HUES64 (cell line): ENCODE data around the gene LTC4S.
A peak's percentile ranks its signal among the peaks of the same experiment; 100 is the strongest.

ENCODE experiments used
- H3K27ac ChIP-seq: 2 replicates; pipeline ENCODE4 v1.7.0; 2013; ENCODE audit warnings: low read depth, low read length, inconsistent platforms
- H3K27me3 ChIP-seq: 2 replicates; pipeline ENCODE4 v1.6.1; 2013; ENCODE audit warnings: mild to moderate bottlenecking, low read length; ENCODE audit not compliant: insufficient read depth
- H3K36me3 ChIP-seq: 2 replicates; pipeline ENCODE4 v1.6.1; 2013; ENCODE audit warnings: mild to moderate bottlenecking, low read length; ENCODE audit not compliant: insufficient read depth
- H3K4me1 ChIP-seq: 2 replicates; pipeline ENCODE4 v1.6.1; 2013; ENCODE audit warnings: mild to moderate bottlenecking, low read length, moderate library complexity; ENCODE audit not compliant: insufficient read depth
- H3K4me3 ChIP-seq: 2 replicates; pipeline ENCODE4 v1.5.1; 2013; ENCODE audit warnings: mild to moderate bottlenecking, low read length, moderate library complexity
- H3K9ac ChIP-seq: 2 replicates; pipeline ENCODE4 v1.6.1; 2013; ENCODE audit warnings: mild to moderate bottlenecking, low read depth, low read length
- H3K9me3 ChIP-seq: 2 replicates; pipeline ENCODE4 v1.6.1; 2013; ENCODE audit warnings: low read depth, low read length; ENCODE audit not compliant: insufficient read depth
- WGBS: fragments of 150-250, 120-280 bp; methylation state at CpG from one replicate; pipeline ENCODE4 v1.1.7; 2013; ENCODE audit warnings: missing lambda C conversion rate; 5-methylcytosine and 5-hydroxymethylcytosine counted together

LTC4S gene

DNA sequence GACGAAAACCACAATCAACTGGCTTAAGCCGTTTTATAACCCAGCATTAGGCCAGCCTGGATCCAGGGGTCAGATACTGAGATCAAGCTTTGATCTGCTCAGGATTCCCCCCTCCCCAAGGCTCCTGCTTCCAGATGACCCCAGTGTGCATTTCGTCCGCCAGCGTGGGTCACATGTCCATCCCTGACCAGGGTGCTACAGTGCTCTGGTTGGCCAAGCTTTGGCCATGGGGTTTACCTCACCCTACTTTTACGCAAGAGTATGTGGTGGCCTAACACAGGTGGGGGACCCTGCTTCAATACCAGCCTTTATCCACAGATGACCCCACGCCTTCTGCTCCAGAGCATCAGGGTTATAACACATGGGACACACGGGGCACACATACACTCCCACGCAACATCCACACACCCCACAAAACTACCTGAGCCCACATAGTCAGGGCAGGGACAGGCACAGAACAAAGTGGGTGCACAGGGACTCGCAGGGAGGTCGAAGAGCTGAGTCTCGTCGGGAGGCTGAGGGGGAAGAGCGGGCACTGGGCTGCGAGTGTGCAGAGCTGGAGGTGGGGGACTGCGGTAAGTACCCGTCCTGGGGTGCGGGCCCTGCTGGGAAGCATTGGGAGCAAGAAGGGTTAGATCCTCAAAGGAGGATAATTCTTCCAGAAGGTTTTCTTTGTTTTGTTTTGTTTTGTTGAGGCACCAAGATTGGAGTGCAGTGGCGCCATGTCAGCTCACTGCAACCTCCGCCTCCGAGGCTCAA, 21.9 kb downstream of the LTC4S start:
- peaks cover 16% of the 10 kb centered on the region; the same call in 1 of the 2 replicates for H3K36me3 ChIP-seq
- 94% methylated on average over 21 of the region's 21 CpGs for WGBS
- H3K27me3 ChIP-seq = 0 out of 2 replicates have a peak, but pooled peaks cover 12% of the 10 kb centered on the region
- H3K9ac ChIP-seq = no peak overlapping the region
- H3K9me3 ChIP-seq = no peaks in the 10 kb centered on the region
- no peak overlapping the region for H3K27ac ChIP-seq
- H3K4me1 ChIP-seq = peaks cover 17% of the 10 kb centered on the region
- no peak overlapping the region for H3K4me3 ChIP-seq

DNA sequence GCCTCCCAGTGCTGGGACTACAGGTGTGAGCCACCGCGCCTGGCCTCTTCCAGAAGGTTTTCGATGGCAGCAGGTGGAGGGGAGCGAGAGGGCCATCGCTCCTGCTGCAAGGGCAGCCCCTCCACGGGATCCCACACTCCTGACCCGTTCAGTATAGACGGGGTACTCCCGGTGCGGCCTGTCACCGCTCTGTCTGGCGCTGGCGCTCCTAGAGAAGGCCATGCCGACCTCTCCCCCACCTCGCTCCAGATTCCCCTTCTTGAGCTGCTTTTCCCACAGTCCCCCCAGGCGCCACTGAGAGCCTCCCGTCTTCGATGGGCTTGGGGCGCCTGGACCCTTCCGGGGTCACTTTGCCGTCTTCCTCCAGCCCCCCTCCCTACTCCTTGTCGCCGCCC, 22.6 kb downstream of the LTC4S start:
- Histone ChIP-seq H3K9me3 (no peaks in the 10 kb centered on the region), H3K9ac (peak overlapping the region; percentile 57; the same call in 1 of the 2 replicates), H3K27me3 (0 out of 2 replicates have a peak, but pooled peaks cover 12% of the 10 kb centered on the region), H3K36me3 (peaks cover 15% of the 10 kb centered on the region; the same call in 1 of the 2 replicates), H3K27ac (no peak overlapping the region), H3K4me1 (peaks cover 17% of the 10 kb centered on the region), H3K4me3 (peak overlapping the region; percentile 51)
- WGBS = 63% methylated on average over 23 of the region's 23 CpGs

DNA sequence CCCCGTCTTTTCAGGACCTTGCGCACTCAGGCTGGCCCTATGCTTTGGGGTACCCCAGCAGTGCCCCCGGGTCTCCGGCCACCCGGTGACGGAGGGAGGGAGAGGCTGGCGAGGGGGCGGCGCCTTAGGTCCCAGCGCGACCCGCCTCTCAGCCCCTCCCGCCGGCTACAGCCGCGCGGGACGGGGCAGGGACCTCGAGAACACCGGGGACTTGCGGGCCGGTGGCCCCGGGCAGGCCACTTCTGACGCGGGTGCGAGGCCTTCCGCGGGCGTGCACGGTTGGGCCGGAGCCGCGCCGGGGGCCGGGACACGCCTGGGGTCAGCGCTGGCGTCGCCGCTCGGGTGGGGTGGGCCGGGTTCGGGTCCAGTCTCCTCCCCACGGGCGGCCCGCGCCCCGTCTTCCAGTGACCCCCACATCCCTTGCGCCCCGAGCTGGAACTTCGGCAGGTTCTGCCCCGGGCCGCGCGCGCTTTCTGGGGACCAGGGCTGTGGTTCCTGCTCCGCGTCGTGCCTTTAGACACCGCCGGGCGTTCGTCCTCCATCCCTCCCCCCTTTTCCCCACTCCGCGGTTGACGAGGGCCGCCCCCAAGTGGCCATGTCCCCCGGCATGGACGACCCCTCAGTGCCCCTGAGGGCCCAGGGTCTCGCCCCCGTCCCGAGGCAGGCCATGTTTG, 23.1 kb downstream of the LTC4S start:
- peak overlapping the region; percentile 57 for H3K9ac ChIP-seq
- no peak overlapping the region for H3K27ac ChIP-seq
- H3K9me3 ChIP-seq = no peaks in the 10 kb centered on the region
- peak overlapping the region; percentile 51 for H3K4me3 ChIP-seq
- 3% methylated on average over 72 of the region's 72 CpGs for WGBS
- H3K27me3 ChIP-seq = 0 out of 2 replicates have a peak, but pooled peaks cover 12% of the 10 kb centered on the region
- peaks cover 12% of the 10 kb centered on the region; the same call in 1 of the 2 replicates for H3K36me3 ChIP-seq
- peaks cover 20% of the 10 kb centered on the region for H3K4me1 ChIP-seq

DNA sequence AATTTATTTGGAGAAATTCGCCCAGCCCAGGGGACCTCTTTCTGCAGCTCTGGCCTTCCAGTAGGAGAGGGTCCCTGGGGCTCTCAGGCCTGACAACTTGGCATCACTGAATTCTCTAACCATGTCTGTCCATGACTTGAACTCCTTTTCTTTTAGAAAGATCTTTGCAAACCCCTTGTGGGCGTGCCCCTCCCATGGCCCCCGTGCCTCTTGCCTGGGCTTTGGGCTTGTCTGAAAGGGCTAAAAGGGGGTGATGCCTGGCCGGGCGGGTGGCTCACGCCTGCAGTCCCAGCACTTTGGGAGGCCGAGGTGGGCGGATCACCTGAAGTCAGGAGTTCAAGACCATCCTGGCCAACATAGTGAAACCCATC, 23.7 kb downstream of the LTC4S start:
- Histone ChIP-seq H3K4me3 (peak overlapping the region; percentile 51), H3K9ac (peak overlapping the region; percentile 57), H3K27me3 (0 out of 2 replicates have a peak, but pooled peaks cover 12% of the 10 kb centered on the region), H3K36me3 (peaks cover 6% of the 10 kb centered on the region; the same call in 1 of the 2 replicates), H3K4me1 (peaks cover 25% of the 10 kb centered on the region), H3K9me3 (no peaks in the 10 kb centered on the region), H3K27ac (no peak overlapping the region)
- WGBS = 70% methylated on average over 8 of the region's 8 CpGs

DNA sequence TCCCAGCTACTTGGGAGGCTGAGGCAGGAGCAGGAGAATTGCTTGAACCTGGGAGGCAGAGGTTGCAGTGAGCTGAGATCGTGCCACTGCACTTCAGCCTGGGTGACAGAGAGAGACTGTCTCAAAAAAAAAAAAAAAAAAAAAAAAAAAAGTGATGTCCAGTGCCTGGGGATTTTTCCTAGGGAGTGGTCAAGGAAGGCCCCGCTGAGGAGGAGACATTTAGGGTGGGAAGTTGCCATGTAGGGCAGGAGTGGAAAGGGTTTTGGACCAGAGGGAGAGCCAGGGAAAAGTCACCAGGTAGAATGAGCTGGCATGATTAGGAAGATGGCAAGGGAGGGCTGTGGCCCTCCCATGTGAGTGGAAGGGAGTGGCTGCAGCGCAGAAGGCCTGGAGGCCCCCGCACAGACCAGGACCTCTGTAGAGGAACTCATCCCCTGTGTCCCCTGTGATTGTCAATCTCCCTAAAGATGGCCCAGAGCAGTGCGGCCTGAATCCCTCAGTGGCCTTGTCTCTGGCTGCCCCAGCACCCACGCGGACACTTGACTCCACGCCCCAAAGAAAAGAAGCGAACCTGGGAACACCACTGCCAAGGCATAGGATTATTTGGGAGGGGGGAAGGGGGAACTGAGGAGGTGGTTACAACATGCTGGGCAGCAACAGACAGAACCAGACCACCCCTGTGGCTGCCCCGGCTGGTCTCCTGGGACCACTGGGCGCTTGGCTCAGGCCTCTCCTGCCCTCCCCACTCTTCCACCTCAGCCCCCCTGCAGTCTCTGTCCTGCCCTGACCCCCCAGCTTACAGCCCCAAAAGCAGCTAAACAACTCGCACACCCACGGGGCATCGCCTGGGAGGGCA, 24.3 kb downstream of the LTC4S start:
- 61% methylated on average over 14 of the region's 14 CpGs for WGBS
- H3K36me3 ChIP-seq = 0 out of 2 replicates have a peak, but pooled peaks cover 6% of the 10 kb centered on the region
- peak overlapping the region; percentile 87; the same call in 1 of the 2 replicates for H3K27ac ChIP-seq
- peaks cover 27% of the 10 kb centered on the region for H3K4me1 ChIP-seq
- H3K9ac ChIP-seq = peak overlapping the region; percentile 60; the same call in 1 of the 2 replicates
- H3K4me3 ChIP-seq = peak overlapping the region; percentile 37
- 0 out of 2 replicates have a peak, but pooled peaks cover 12% of the 10 kb centered on the region for H3K27me3 ChIP-seq
- no peaks in the 10 kb centered on the region for H3K9me3 ChIP-seq

DNA sequence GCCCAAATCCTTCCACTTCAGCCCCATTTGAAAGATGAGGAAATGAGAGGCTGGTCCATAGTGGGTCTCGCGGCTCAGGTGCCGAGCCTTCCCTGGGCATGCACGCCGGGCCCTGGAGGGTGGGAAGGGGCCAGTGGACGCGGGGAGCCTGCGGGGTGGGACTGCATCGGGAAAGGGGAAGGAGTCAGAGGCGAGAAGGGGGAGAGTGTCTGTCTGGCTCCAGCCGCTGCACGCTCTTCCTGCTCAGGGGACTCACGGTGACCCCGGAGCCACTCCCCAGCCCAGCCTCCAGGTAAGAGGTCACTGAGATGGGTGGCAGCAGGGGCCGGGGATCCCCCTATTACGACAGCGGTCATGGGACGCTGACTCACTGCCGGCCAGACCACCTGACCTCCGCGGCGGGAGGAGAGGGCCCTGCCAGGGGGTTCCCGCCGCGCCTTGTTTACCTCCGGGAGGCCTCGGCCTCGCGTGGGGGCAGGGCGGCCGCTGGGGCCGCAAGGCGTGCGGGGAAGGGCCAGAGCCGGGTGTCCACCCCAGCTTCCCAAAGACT, 25.0 kb downstream of the LTC4S start:
- Histone ChIP-seq H3K9me3 (no peaks in the 10 kb centered on the region), H3K4me3 (peak overlapping the region; percentile 37), H3K36me3 (peaks cover 12% of the 10 kb centered on the region), H3K27me3 (0 out of 2 replicates have a peak, but pooled peaks cover 12% of the 10 kb centered on the region), H3K4me1 (peaks cover 27% of the 10 kb centered on the region), H3K27ac (peak overlapping the region; percentile 87), H3K9ac (peak overlapping the region; percentile 60)
- WGBS = 5% methylated on average over 35 of the region's 35 CpGs

DNA sequence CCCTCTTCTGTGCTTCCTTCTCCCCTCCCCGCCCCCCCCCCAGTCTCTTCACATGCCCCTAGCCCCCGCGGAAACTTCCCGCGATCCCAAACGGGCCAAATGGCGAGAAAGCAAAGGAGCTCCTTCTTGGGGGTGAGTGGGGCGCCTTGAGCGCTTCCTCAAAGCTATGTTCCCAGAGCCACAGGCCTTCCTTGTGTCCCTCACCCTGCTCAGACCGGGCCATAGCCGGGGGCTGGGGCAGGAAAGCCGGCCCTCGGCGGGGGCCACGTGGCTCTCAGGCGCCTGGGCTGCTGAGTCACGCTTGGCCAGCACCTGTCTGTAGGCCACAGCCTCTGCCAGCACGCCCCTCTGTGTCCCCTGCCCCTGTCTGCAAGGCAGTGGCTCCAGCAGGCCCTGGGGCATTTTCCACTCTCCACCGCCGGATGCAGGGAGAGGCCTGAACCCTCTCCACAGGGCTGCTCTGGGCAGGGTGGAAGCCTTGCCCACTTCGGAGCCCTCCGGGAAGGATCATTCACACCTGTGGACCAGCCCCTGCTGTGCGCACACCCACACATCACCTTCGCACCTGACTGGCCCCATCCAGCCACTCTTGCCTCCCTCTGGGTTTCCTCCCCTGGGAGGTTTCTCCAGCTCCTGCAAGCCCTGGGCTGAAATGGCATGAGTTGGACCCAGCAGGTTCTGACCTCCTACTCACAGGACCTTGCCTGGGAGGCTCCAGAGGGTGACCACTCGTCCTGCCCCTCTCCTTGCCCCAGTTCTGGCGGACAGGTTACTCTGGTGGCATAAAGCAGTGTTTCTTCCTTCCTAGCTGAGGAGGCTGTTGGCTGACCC, 25.7 kb downstream of the LTC4S start:
- Histone ChIP-seq H3K9ac (peak overlapping the region; percentile 60), H3K9me3 (no peaks in the 10 kb centered on the region), H3K27me3 (0 out of 2 replicates have a peak, but pooled peaks cover 12% of the 10 kb centered on the region), H3K27ac (peak overlapping the region; percentile 87), H3K36me3 (peaks cover 19% of the 10 kb centered on the region), H3K4me1 (peaks cover 27% of the 10 kb centered on the region), H3K4me3 (0 out of 2 replicates have a peak overlapping the region, but pooled peaks have one; percentile 37)
- WGBS = 35% methylated on average over 25 of the region's 26 CpGs

DNA sequence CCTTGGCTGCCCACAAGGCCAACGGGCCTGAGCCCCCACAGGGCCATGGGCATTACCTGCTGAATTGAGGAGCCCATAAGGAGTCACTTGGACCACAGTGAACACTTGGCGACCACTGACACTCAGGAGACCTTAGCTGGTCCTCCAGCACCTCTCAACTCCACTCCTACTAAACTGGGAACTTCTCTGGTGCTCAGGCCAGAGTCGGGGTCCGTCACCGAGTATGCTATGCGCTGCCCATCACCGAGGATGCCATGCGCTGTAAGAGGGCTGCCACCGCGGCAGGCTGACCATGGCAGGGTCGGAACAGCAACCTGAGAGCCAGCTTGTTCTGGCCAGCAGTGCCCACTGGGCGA, 26.3 kb downstream of the LTC4S start:
- H3K9ac ChIP-seq = peak overlapping the region; percentile 60
- H3K36me3 ChIP-seq = peaks cover 25% of the 10 kb centered on the region
- no peaks in the 10 kb centered on the region for H3K9me3 ChIP-seq
- H3K27me3 ChIP-seq = 0 out of 2 replicates have a peak, but pooled peaks cover 12% of the 10 kb centered on the region
- WGBS = 78% methylated on average over 12 of the region's 12 CpGs
- peaks cover 27% of the 10 kb centered on the region for H3K4me1 ChIP-seq
- H3K27ac ChIP-seq = peak overlapping the region; percentile 87
- peak overlapping the region; percentile 63; the same call in 1 of the 2 replicates for H3K4me3 ChIP-seq

DNA sequence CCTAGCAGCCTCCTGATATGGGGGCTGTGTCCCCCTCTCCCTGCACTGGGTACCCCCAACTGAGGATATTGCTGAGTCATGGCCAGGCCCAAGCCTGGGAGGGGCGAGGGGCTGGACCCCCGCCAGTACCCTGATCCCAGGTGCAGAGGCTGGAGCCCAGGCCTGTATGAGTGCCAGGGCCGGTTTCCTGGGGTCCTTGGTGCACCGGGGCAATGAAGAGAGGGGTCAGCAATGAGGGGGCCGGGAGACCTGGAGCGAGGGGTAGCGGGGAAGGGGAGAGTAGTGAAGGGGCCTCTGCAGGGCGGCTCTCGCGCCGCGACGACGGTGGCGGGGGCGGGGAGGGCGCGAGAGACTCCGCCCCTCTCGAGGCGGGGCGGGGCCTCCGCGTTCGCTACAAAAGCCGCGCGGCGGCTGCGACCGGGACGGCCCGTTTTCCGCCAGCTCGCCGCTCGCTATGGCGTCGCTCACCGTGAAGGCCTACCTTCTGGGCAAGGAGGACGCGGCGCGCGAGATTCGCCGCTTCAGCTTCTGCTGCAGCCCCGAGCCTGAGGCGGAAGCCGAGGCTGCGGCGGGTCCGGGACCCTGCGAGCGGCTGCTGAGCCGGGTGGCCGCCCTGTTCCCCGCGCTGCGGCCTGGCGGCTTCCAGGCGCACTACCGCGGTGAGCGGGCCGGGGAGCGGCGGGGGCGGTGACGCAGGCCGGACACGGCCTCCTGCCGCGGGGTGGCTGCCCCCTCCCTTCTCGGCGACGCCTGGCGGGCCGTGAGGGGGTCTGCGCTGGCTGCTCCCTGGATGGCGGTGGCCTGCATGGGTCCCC, 26.9 kb downstream of the LTC4S start, which contains the start of gene SQSTM1:
SQSTM1 (plus strand) TSS at position 423 of the 815 bp plus-strand sequence; CDS start at position 455, 32 bp downstream.
- peaks cover 27% of the 10 kb centered on the region for H3K4me1 ChIP-seq

More for the DNA sequence above, 26.9 kb downstream of the LTC4S start, which contains the start of gene SQSTM1:
- Histone ChIP-seq H3K27ac (peak within 1 kb of the TSS; percentile 87), H3K9me3 (no peaks in the 10 kb centered on the region), H3K4me3 (peak within 1 kb of the TSS; percentile 63), H3K9ac (peak within 1 kb of the TSS; percentile 88), H3K27me3 (0 out of 2 replicates have a peak, but pooled peaks cover 12% of the 10 kb centered on the region), H3K36me3 (peaks cover 31% of the 10 kb centered on the region)
- 2% methylated on average over 81 of the region's 81 CpGs for WGBS
